Vagina (tissue), 2 donors: Measurements from ENCODE around the gene CRACDL. TPM values are rescaled to one million over a fixed set of nuclear protein-coding genes. Genes with fewer than 3 reads are reported as not detected.
A peak's percentile ranks its signal among the peaks of the same experiment; 100 is the strongest.

Experiments
- DNase-seq, 2 donors: peaks; one replicate each; pipeline ENCODE4 v3.0.0-alpha.2; 2017; ENCODE audit errors: extremely low spot score in 2 of 2
- H3K27ac ChIP-seq: fragments of 200-600 bp; sonication (generic); one replicate; pipeline ENCODE4 v1.5.1; 2019
- H3K27me3 ChIP-seq: fragments of 200-600 bp; sonication (generic); one replicate; pipeline ENCODE4 v1.5.1; 2019
- H3K36me3 ChIP-seq, 2 donors: fragments of 200-600 bp; sonication (generic); one replicate each; pipeline ENCODE4 v1.5.1; 2017 to 2019
- H3K4me1 ChIP-seq: fragments of 200-600 bp; sonication (generic); one replicate; pipeline ENCODE4 v1.5.1; 2019
- H3K4me3 ChIP-seq, 2 donors: fragments of 200-600 bp; sonication (generic); 1 replicate in 1 of 2; 2 replicates in 1 of 2; pipeline ENCODE4 v1.5.1; 2016 to 2019
- H3K9me3 ChIP-seq: fragments of 200-600 bp; sonication (generic); one replicate; pipeline ENCODE4 v1.5.1; 2019
- CTCF ChIP-seq, 3 experiments: fragments of 450-650 bp in 2 of 3; fragments of 200-600 bp in 1 of 3; sonication (generic) in 1 of 3; IDR thresholded peaks; one replicate each; pipeline ENCODE4 v1.5.1; 2017 to 2019; ENCODE audit warnings: antibody characterized with exemption in 3 of 3, mild to moderate bottlenecking in 2 of 3, moderate library complexity in 2 of 3
- POLR2A ChIP-seq, 2 donors: fragments of 450-650 bp; IDR thresholded peaks; one replicate each; pipeline ENCODE4 v1.6.1; 2017; ENCODE audit warnings: antibody characterized with exemption in 2 of 2, mild to moderate bottlenecking in 2 of 2, moderate library complexity in 2 of 2
- POLR2AphosphoS5 ChIP-seq, 2 donors: sonication (generic); formaldehyde crosslinking; IDR thresholded peaks; one replicate each; pipeline ENCODE4 v1.9.0; 2017; ENCODE audit warnings: antibody characterized with exemption in 2 of 2, mild to moderate bottlenecking in 2 of 2, low read depth in 1 of 2; ENCODE audit not compliant: insufficient read depth in 1 of 2
- intact Hi-C: fragments of 100-400 bp; cut with DNase I; formaldehyde crosslinking; loops from one replicate; pipeline ENCODE4 v1.15.1; 2023
- total RNA-seq: library from RNA; depleted of rRNA; stranded (reverse); fragments of >200 nt; gene quantifications from one replicate; pipeline ENCODE4 v1.2.3, GENCODE V29; 2016

Gene CRACDL
- total RNA-seq, 1 donor from 2014 or later, result 6.4 TPM

- Histone ChIP-seq H3K27me3 (no peaks in the 10 kb centered on the region), H3K9me3 (no peaks in the 10 kb centered on the region), H3K4me1 (peaks cover 21% of the 10 kb centered on the region), H3K4me3 (no peak overlapping the region), H3K36me3 (no peaks in the 10 kb centered on the region), H3K27ac (no peak overlapping the region)
- intact Hi-C loops, result no loop called here
- no peak for DNase-seq
- TF ChIP-seq POLR2AphosphoS5 (IDR thresholded peaks at IDR 0.05; ENCODE audit: insufficient read depth in 1 of 2, low read depth in 1 of 2) (no peak), CTCF (IDR thresholded peaks at IDR 0.05) (no peak), POLR2A (IDR thresholded peaks at IDR 0.05) (no peak)
Measured at GRCh38 chr2:98761909-98762308, 174.1 kb downstream of the CRACDL start.

- H3K27me3 ChIP-seq, result no peaks in the 10 kb centered on the region
- H3K4me3 ChIP-seq, result no peak overlapping the region
- no peaks in the 10 kb centered on the region for H3K36me3 ChIP-seq
- H3K4me1 ChIP-seq, result peaks cover 21% of the 10 kb centered on the region
- no peak overlapping the region for H3K27ac ChIP-seq
- intact Hi-C loops, result no loop called here
- H3K9me3 ChIP-seq, result no peaks in the 10 kb centered on the region
- no peak for DNase-seq
- TF ChIP-seq POLR2AphosphoS5 (IDR thresholded peaks at IDR 0.05; ENCODE audit: insufficient read depth in 1 of 2, low read depth in 1 of 2) (no peak), POLR2A (IDR thresholded peaks at IDR 0.05) (no peak), CTCF (IDR thresholded peaks at IDR 0.05) (no peak)
Measured at GRCh38 chr2:98761267-98761781, 174.7 kb downstream of the CRACDL start.

- H3K36me3 ChIP-seq, result no peaks in the 10 kb centered on the region
- H3K9me3 ChIP-seq, result no peaks in the 10 kb centered on the region
- H3K4me1 ChIP-seq, result peaks cover 21% of the 10 kb centered on the region
- H3K4me3 ChIP-seq, result no peak overlapping the region
- DNase-seq, result no peak
- no peaks in the 10 kb centered on the region for H3K27me3 ChIP-seq
- TF ChIP-seq CTCF (IDR thresholded peaks at IDR 0.05), result no peak
- no peak for TF ChIP-seq POLR2AphosphoS5 (IDR thresholded peaks at IDR 0.05; ENCODE audit: insufficient read depth in 1 of 2, low read depth in 1 of 2)
- no peak for TF ChIP-seq POLR2A (IDR thresholded peaks at IDR 0.05)
- intact Hi-C loops, result no loop called here
- H3K27ac ChIP-seq, result no peak overlapping the region
Measured at GRCh38 chr2:98759827-98760625, 176.0 kb downstream of the CRACDL start.

GRCh38 chr2:98759338-98759737 is 176.7 kb downstream of the CRACDL start:
- Histone ChIP-seq H3K27me3 (no peaks in the 10 kb centered on the region), H3K4me1 (peaks cover 21% of the 10 kb centered on the region), H3K4me3 (no peak overlapping the region), H3K27ac (no peak overlapping the region), H3K9me3 (no peaks in the 10 kb centered on the region), H3K36me3 (no peaks in the 10 kb centered on the region)
- TF ChIP-seq POLR2A (IDR thresholded peaks at IDR 0.05) (no peak), CTCF (IDR thresholded peaks at IDR 0.05) (no peak)
- intact Hi-C loops, result no loop called here
- DNase-seq, result no peak

GRCh38 chr2:98757904-98758421 is 178.1 kb downstream of the CRACDL start:
- no peak for DNase-seq
- Histone ChIP-seq H3K36me3 (no peaks in the 10 kb centered on the region), H3K27me3 (no peaks in the 10 kb centered on the region), H3K4me3 (no peak overlapping the region), H3K27ac (no peak overlapping the region), H3K4me1 (peaks cover 21% of the 10 kb centered on the region), H3K9me3 (no peaks in the 10 kb centered on the region)
- peak; percentile 55 to 86 for TF ChIP-seq POLR2AphosphoS5 (IDR thresholded peaks at IDR 0.05; ENCODE audit: insufficient read depth in 1 of 2, low read depth in 1 of 2)
- TF ChIP-seq CTCF (IDR thresholded peaks at IDR 0.05), result no peak
- intact Hi-C loops, result no loop called here
